Measurements from ENCODE around the gene NADSYN1. TPM values are rescaled to one million over a fixed set of nuclear protein-coding genes. Genes with fewer than 3 reads are reported as not detected.

NADSYN1 gene
- total and polyA plus RNA-seq, 2 of the 13 experiments (the other 11 are each of a cell fraction or from before 2014, with no cell fraction given), result 35.7 to 51.5 TPM

- no peak for TF ChIP-seq ARHGAP35 (CRISPR knock-in tag; IDR thresholded peaks at IDR 0.05; ENCODE audit: borderline replicate concordance)
- TF ChIP-seq JUN (CRISPR knock-in tag; IDR thresholded peaks at IDR 0.05), result no peak
- no peak for TF ChIP-seq REST (IDR thresholded peaks at IDR 0.05; ENCODE audit: borderline replicate concordance in 1 of 2, low read depth in 1 of 2, low read length in 2 of 2)
- TF ChIP-seq MEIS1 (CRISPR knock-in tag; IDR thresholded peaks at IDR 0.05; ENCODE audit: borderline replicate concordance), result no peak
- no peak for TF ChIP-seq ZMAT5 (CRISPR knock-in tag; IDR thresholded peaks at IDR 0.05; ENCODE audit: borderline replicate concordance, low read depth)
- no peak for TF ChIP-seq IRF1 (CRISPR knock-in tag; IDR thresholded peaks at IDR 0.05; ENCODE audit: low read depth)
- TF ChIP-seq TRIM24 (CRISPR knock-in tag; IDR thresholded peaks at IDR 0.05), result no peak
These were observed 585 bp upstream of the NADSYN1 start (continued) for GRCh38 chr11:71452199-71453036.
